ENCODE measurements around the gene PWWP2B.
"Not testable (repeated sequence)": the region's sequence is repeated elsewhere in the genome, so short reads cannot be mapped to it uniquely, and the experiment has no call there.

The PWWP2B gene

GRCh38 chr10:132436096-132436495 lies 39.1 kb downstream of the PWWP2B start:
- DNase-seq: not testable (repeated sequence)

GRCh38 chr10:132436861-132437410 lies 39.9 kb downstream of the PWWP2B start:
- no peak for DNase-seq

- DNase-seq: no peak
These were observed 40.5 kb downstream of the PWWP2B start for GRCh38 chr10:132437541-132437950.

- no peak for DNase-seq
These were observed 41.4 kb downstream of the PWWP2B start for GRCh38 chr10:132438091-132439024.

GRCh38 chr10:132439025-132439388 lies 42.0 kb downstream of the PWWP2B start:
- DNase-seq: no peak

- no peak for DNase-seq
These were observed 42.6 kb downstream of the PWWP2B start for GRCh38 chr10:132439424-132440163.

GRCh38 chr10:132440791-132441565 lies 44.0 kb downstream of the PWWP2B start:
- DNase-seq: no peak

- no peak for DNase-seq
These were observed 45.0 kb downstream of the PWWP2B start for GRCh38 chr10:132441818-132442524.

GRCh38 chr10:132442636-132443035 lies 45.6 kb downstream of the PWWP2B start:
- no peak for DNase-seq

GRCh38 chr10:132443605-132443982 lies 46.6 kb downstream of the PWWP2B start:
- peak; percentile 26 for DNase-seq

GRCh38 chr10:132443983-132444876 lies 47.2 kb downstream of the PWWP2B start:
- no peak for DNase-seq

GRCh38 chr10:132444877-132445351 lies 47.9 kb downstream of the PWWP2B start:
- peak; percentile 66 for DNase-seq

GRCh38 chr10:132445516-132446194 lies 48.7 kb downstream of the PWWP2B start:
- no peak for DNase-seq

GRCh38 chr10:132446195-132446581 lies 49.2 kb downstream of the PWWP2B start:
- no peak for DNase-seq

GRCh38 chr10:132446661-132447445 lies 49.9 kb downstream of the PWWP2B start:
- peak; percentile 85 for DNase-seq

- peak; percentile 80 for DNase-seq
These were observed 50.6 kb downstream of the PWWP2B start for GRCh38 chr10:132447446-132448247.

- peak; percentile 93 for DNase-seq
These were observed 51.3 kb downstream of the PWWP2B start for GRCh38 chr10:132448248-132448731.

- peak; percentile 40 for DNase-seq
These were observed 52.2 kb downstream of the PWWP2B start for GRCh38 chr10:132449051-132449810.

Data from MV-4-11 (cell line).